HepG2 (cell line): ENCODE data around the gene ELK1. TPM values are rescaled to one million over a fixed set of nuclear protein-coding genes. Genes with fewer than 3 reads are reported as not detected.
A peak's percentile ranks its signal among the peaks of the same experiment; 100 is the strongest.

Experiments used
- ATAC-seq: fragments of 200-7000 bp; cut with Tn5 transposase; 3 replicates; pipeline ENCODE4 v1.9.1; 2020; ENCODE audit warnings: mild to moderate bottlenecking, moderate library complexity
- BruUV-seq: library from RNA; stranded (reverse); fragments of 400-500 nt; replicated peaks from 2 replicates; lab custom pipeline; 2021; lab: Mats Ljungman, UMichigan
- CTCF ChIA-PET: fragments of 300-600 bp; formaldehyde crosslinking; extraction: SDS; loops from one replicate; lab custom pipeline; 2021; ENCODE audit warnings: low total read pairs, inconsistent platforms, low intra/inter-chr PET ratio; lab: Yijun Ruan, JAX
- POLR2A ChIA-PET: fragments of 350-600 bp; sonication (Branson Sonifier 250); formaldehyde crosslinking; loops from one replicate; lab custom pipeline; 2020; ENCODE audit warnings: antibody characterized with exemption, inconsistent platforms; lab: Yijun Ruan, JAX
- DNase-seq: peaks from one replicate; pipeline ENCODE4 v3.0.0-alpha.2; 2015; ENCODE audit warnings: low spot score
- FAIRE-seq: peaks from 3 replicates; lab custom pipeline; 2011; peaks lifted over from hg19 to GRCh38; lab: Jason Lieb, UNC
- H2AFZ ChIP-seq: one replicate; pipeline ENCODE4 v1.6.1; 2011; ENCODE audit warnings: low read length, inconsistent platforms
- H3K27ac ChIP-seq: fragments of 300-600 bp; 3 replicates; pipeline ENCODE4 v1.8.0; 2011; ENCODE audit warnings: mixed run types, mild to moderate bottlenecking, mixed read lengths, low read length, inconsistent platforms; ENCODE audit not compliant: insufficient read depth; ENCODE audit errors: extremely low read length
- H3K27me3 ChIP-seq, 2 experiments: fragments of 200-600 bp in 1 of 2; 2 replicates in 1 of 2; 3 replicates in 1 of 2; pipeline versions ENCODE4 v1.6.0 to v1.8.0; 2011; ENCODE audit warnings: low read length in 2 of 2, mild to moderate bottlenecking in 2 of 2, moderate library complexity in 2 of 2, inconsistent platforms in 1 of 2; ENCODE audit not compliant: insufficient read depth in 2 of 2, control insufficient read depth in 1 of 2
- H3K36me3 ChIP-seq, 2 experiments: fragments of 200-600 bp in 1 of 2; replicated peaks in 1 of 2; 2 replicates in 1 of 2; 3 replicates in 1 of 2; pipeline versions ENCODE4 v1.5.1 to v1.8.0; 2011; ENCODE audit warnings: low read length in 2 of 2, inconsistent platforms in 1 of 2; ENCODE audit not compliant: insufficient read depth in 2 of 2, control insufficient read depth in 1 of 2
- H3K4me1 ChIP-seq: 2 replicates; pipeline ENCODE4 v1.5.1; 2012; ENCODE audit warnings: low read length, inconsistent platforms; ENCODE audit not compliant: insufficient read depth
- H3K4me2 ChIP-seq: 2 replicates; pipeline ENCODE4 v1.6.0; 2011; ENCODE audit warnings: low read depth, low read length, inconsistent platforms
- H3K4me3 ChIP-seq, 3 experiments: fragments of 200-600 bp in 1 of 3; sonication (generic), shearing (Covaris generic) in 1 of 3; replicated peaks in 1 of 3; 2 replicates each; pipeline ENCODE4 v1.5.1; 2011 to 2016; ENCODE audit warnings: low read length in 3 of 3, inconsistent platforms in 2 of 3, low read depth in 2 of 3, mild to moderate bottlenecking in 2 of 3, control low read depth in 1 of 3, mixed read lengths in 1 of 3; ENCODE audit not compliant: insufficient read depth in 1 of 3
- H3K79me2 ChIP-seq: one replicate; pipeline ENCODE4 v1.6.1; 2011; ENCODE audit warnings: low read length, inconsistent platforms; ENCODE audit not compliant: insufficient read depth
- H3K9ac ChIP-seq: 2 replicates; pipeline ENCODE4 v1.6.0; 2011; ENCODE audit warnings: mild to moderate bottlenecking, low read depth, low read length, inconsistent platforms; ENCODE audit not compliant: insufficient read depth
- H3K9me3 ChIP-seq: 2 replicates; pipeline ENCODE4 v1.5.1; 2012; ENCODE audit warnings: mild to moderate bottlenecking, low read length
- H4K20me1 ChIP-seq: 2 replicates; pipeline ENCODE4 v1.6.0; 2011; ENCODE audit warnings: inconsistent platforms, mild to moderate bottlenecking, low read length, moderate library complexity; ENCODE audit not compliant: insufficient read depth
- AGO2 ChIP-seq: fragments of 200-400 bp; formaldehyde crosslinking; optimal IDR thresholded peaks from 2 replicates; pipeline ENCODE3; 2017; ENCODE audit warnings: mild to moderate bottlenecking, low read depth, low read length, moderate library complexity
- ARNTL ChIP-seq: sonication (generic); formaldehyde crosslinking; IDR thresholded peaks from 2 replicates; pipeline ENCODE4 v1.4.0; 2020; ENCODE audit warnings: mild to moderate bottlenecking, missing genetic modification reagents
- DR1 ChIP-seq: sonication (generic); formaldehyde crosslinking; IDR thresholded peaks from 2 replicates; pipeline ENCODE4 v1.8.0; 2021; ENCODE audit warnings: mild to moderate bottlenecking, missing genetic modification reagents, inconsistent platforms
- GPN1 ChIP-seq: sonication (generic); formaldehyde crosslinking; IDR thresholded peaks from 2 replicates; pipeline ENCODE4 v1.5.1; 2020; ENCODE audit warnings: missing genetic modification reagents, borderline replicate concordance
- HCFC1 ChIP-seq: fragments of 150-350 bp; IDR thresholded peaks from 2 replicates; pipeline ENCODE4 v1.6.1; 2014; ENCODE audit warnings: low read depth, low read length
- HNRNPK ChIP-seq: fragments of 200-400 bp; formaldehyde crosslinking; IDR thresholded peaks from 2 replicates; pipeline ENCODE4 v1.6.1; 2018; ENCODE audit warnings: low read length, low read depth, moderate library complexity, mild to moderate bottlenecking; ENCODE audit not compliant: poor library complexity, severe bottlenecking
- KDM1A ChIP-seq: IDR thresholded peaks from 2 replicates; pipeline ENCODE4 v1.6.1; 2016; ENCODE audit warnings: missing compliant biosample characterization
- MAF1 ChIP-seq: sonication (generic); formaldehyde crosslinking; IDR thresholded peaks from 2 replicates; pipeline ENCODE4 v1.5.0; 2020; ENCODE audit warnings: missing genetic modification reagents, borderline replicate concordance
- REPIN1 ChIP-seq: sonication (generic); formaldehyde crosslinking; IDR thresholded peaks from 2 replicates; pipeline ENCODE4 v1.8.0; 2022; ENCODE audit warnings: missing genetic modification reagents, low read depth, mild to moderate bottlenecking, borderline replicate concordance
- TFDP2 ChIP-seq: sonication (generic); formaldehyde crosslinking; IDR thresholded peaks from 2 replicates; pipeline ENCODE4 v1.4.0; 2020; ENCODE audit warnings: missing genetic modification reagents
- THAP11 ChIP-seq: IDR thresholded peaks from 2 replicates; pipeline ENCODE4 v1.6.1; 2016; ENCODE audit warnings: missing biosample characterization, missing genetic modification reagents
- THAP9 ChIP-seq: sonication (generic); formaldehyde crosslinking; IDR thresholded peaks from 2 replicates; pipeline ENCODE4; 2020; ENCODE audit warnings: missing genetic modification reagents, mild to moderate bottlenecking, borderline replicate concordance
- ZMYM4 ChIP-seq: sonication (generic); formaldehyde crosslinking; IDR thresholded peaks from 2 replicates; pipeline ENCODE4 v1.8.1; 2023; ENCODE audit warnings: mild to moderate bottlenecking, missing genetic modification reagents
- ZNF124 ChIP-seq: sonication (generic); formaldehyde crosslinking; IDR thresholded peaks from 2 replicates; pipeline ENCODE4 v1.4.0; 2020; ENCODE audit warnings: missing genetic modification reagents
- ZNF256 ChIP-seq: sonication (generic); formaldehyde crosslinking; conservative IDR thresholded peaks from 2 replicates; pipeline ENCODE4 v1.4.0; 2020; ENCODE audit warnings: missing genetic modification reagents
- ZNF737 ChIP-seq: sonication (generic); formaldehyde crosslinking; IDR thresholded peaks from 2 replicates; pipeline ENCODE4 v1.5.0; 2020; ENCODE audit warnings: missing genetic modification reagents, mild to moderate bottlenecking, borderline replicate concordance
- ZNF788 ChIP-seq: sonication (generic); formaldehyde crosslinking; IDR thresholded peaks from 2 replicates; pipeline ENCODE4 v1.5.0; 2020; ENCODE audit warnings: mild to moderate bottlenecking, missing genetic modification reagents, borderline replicate concordance
- WGBS: methylation state at CpG from one replicate; pipeline ENCODE4 v1.1.6; 2017; ENCODE audit warnings: low lambda C conversion rate; 5-methylcytosine and 5-hydroxymethylcytosine counted together
- in situ Hi-C: cut with HindIII; loops from 2 replicates; pipeline ENCODE4 v1.10.0; 2017; ENCODE audit warnings: low pct_unique_long_range_greater_than_20kb; ENCODE audit not compliant: extremely low pct_ligation_motif_present
- intact Hi-C: fragments of 100-400 bp; cut with micrococcal nuclease; formaldehyde crosslinking; loops from one replicate; pipeline ENCODE4 v1.10.0; 2022; ENCODE audit not compliant: unreplicated experiment
- polyA plus RNA-seq, 8 experiments: library from polyadenylated mRNA; depleted of rRNA in 3 of 8; stranded (reverse) in 7 of 8; unstranded in 1 of 8; fragments of >200 nt; fragmentation: Illumina TruSeq in 4 of 8; extraction: Trizol in 4 of 8; gene quantifications; 2 replicates each; pipeline versions ENCODE4 v1.2.1 to v1.2.3, GENCODE V29; 2011 to 2016; ENCODE audit warnings: low read depth in 4 of 8, missing spikeins in 1 of 8, mixed read lengths in 1 of 8; ENCODE audit not compliant: insufficient read depth in 1 of 8
- total RNA-seq, 5 experiments: library from RNA; depleted of rRNA; stranded (reverse); fragments of >200 nt; fragmentation: Illumina TruSeq; extraction: Trizol; gene quantifications; 2 replicates each; pipeline ENCODE4 v1.2.3, GENCODE V29; 2016; ENCODE audit warnings: low read depth in 1 of 5
- TF ChIP-seq, protein P1 (sequence below): sonication (generic); formaldehyde crosslinking; IDR thresholded peaks from 2 replicates; pipeline ENCODE4 v1.4.0; 2020; ENCODE audit warnings: mild to moderate bottlenecking, missing genetic modification reagents

Gene ELK1
- total and polyA plus RNA-seq, 2 of the 13 experiments (the other 11 are each of a cell fraction or from before 2014, with no cell fraction given): 4.3 to 7.2 TPM

GRCh38 chrX:47658684-47659420 is 8.5 kb upstream of the ELK1 start, which contains the start of gene UXT:
Gene UXT (minus strand): TSS chrX:47659180. CDS start chrX:47658927, 253 bp downstream.
- whole genome bisulfite sequencing: under 1% methylated on average over 24 of the region's 54 CpGs
- FAIRE-seq (peak; percentile 64), DNase-seq (peak; percentile 91), ATAC-seq (peak; percentile 96)
- ChIA-PET POLR2A (no interaction called here), CTCF (no interaction called here)
- H3K9me3 ChIP-seq: no peaks in the 10 kb centered on the region
- H3K27ac ChIP-seq: peak within 1 kb of the TSS; percentile 97
- peaks cover 18% of the 10 kb centered on the region for H3K4me1 ChIP-seq
- peaks cover 3 to 18% of the 10 kb centered on the region in 2 experiments; a peak in 4 of 5 replicates for H3K36me3 ChIP-seq
- no TSS peak for BruUV-seq
- no peaks in the 10 kb centered on the region for H4K20me1 ChIP-seq
- peak within 1 kb of the TSS; percentile 66 to 75 (median 71) for H3K4me3 ChIP-seq
- peak within 1 kb of the TSS; percentile 90 for H3K9ac ChIP-seq
- peaks cover 4% of the 10 kb centered on the region for H3K79me2 ChIP-seq
- no peak within 1 kb of the TSS for H2AFZ ChIP-seq
- H3K4me2 ChIP-seq: peak within 1 kb of the TSS; percentile 74
- intact Hi-C loops (no loop called here), in situ Hi-C loops (no loop called here)
- H3K27me3 ChIP-seq: no peaks in the 10 kb centered on the region
- TF ChIP-seq ZNF737 (CRISPR knock-in tag) (no peak), ZNF256 (CRISPR knock-in tag) (no peak), ZNF124 (no peak), DR1 (CRISPR knock-in tag) (peak; percentile 78), HCFC1 (0 out of 2 replicates have a peak, but pooled peaks have one; percentile 9), ARNTL (CRISPR knock-in tag) (no peak), TFDP2 (CRISPR knock-in tag) (peak; percentile 72), ZMYM4 (CRISPR knock-in tag) (peak; percentile 94), HNRNPK (no peak), MAF1 (CRISPR knock-in tag) (0 out of 2 replicates have a peak, but pooled peaks have one; percentile 49), REPIN1 (peak; percentile 49; the same call in 1 of the 2 replicates), ZNF788 (CRISPR knock-in tag) (peak; percentile 40; the same call in 1 of the 2 replicates), THAP11 (peak; percentile 79), KDM1A (CRISPR knock-in tag) (no peak), GPN1 (CRISPR knock-in tag) (no peak), AGO2 (peak; percentile 68), THAP9 (CRISPR knock-in tag) (peak; percentile 96)
- TF ChIP-seq, protein P1, sequence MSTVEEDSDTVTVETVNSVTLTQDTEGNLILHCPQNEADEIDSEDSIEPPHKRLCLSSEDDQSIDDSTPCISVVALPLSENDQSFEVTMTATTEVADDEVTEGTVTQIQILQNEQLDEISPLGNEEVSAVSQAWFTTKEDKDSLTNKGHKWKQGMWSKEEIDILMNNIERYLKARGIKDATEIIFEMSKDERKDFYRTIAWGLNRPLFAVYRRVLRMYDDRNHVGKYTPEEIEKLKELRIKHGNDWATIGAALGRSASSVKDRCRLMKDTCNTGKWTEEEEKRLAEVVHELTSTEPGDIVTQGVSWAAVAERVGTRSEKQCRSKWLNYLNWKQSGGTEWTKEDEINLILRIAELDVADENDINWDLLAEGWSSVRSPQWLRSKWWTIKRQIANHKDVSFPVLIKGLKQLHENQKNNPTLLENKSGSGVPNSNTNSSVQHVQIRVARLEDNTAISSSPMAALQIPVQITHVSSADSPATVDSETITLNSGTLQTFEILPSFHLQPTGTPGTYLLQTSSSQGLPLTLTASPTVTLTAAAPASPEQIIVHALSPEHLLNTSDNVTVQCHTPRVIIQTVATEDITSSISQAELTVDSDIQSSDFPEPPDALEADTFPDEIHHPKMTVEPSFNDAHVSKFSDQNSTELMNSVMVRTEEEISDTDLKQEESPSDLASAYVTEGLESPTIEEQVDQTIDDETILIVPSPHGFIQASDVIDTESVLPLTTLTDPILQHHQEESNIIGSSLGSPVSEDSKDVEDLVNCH (CRISPR knock-in tag): no peak
